ENCODE data around the gene TBC1D14.

DNA sequence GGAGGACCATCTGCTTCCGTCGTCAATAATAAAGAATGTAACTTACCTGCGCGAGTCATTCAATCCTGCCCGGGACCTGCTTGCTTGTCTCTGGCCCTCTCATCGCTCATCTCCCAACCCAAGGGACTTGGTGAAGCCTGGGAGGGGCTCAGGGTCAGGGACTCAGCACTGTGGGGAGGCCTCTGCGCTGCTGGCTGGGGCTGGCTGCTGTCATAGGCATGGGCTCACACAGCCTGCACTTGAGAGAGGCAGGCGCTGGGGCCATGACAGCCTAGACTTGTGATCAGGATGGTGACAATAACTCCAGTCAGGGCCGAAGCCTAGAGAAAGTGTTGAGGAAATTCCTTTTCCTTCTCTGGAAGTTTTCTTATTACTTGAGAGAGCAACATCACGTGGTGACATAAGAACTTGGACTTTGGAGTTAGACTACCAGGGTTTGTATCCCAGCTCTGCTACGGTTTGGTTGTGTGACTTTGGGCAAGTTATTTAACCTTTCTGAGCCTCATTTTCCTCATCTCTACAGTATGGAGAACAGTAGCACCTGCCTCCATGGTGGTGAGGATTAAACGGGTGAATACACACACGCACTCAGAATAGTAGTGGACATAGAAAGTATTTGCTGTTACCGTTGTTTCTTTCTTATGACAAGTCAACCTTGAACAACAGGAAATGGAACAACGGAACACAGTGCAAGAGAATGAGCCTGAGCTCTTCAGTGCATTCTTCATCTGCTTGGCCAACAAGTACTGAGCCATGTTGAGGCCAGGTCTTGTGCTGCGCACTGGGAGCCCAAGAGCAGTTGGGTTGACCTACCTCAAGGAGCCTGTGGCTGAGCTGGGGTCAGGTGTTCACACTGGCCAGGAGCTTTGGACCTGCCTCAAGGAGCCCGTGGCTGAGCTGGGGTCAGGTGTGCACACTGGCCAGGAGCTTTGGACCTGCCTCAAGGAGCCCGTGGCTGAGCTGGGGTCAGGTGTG is 60.5 kb downstream of the TBC1D14 start:
- TF ChIP-seq CTCF (IDR thresholded peaks at IDR 0.05 in 4 of 5, conservative IDR thresholded peaks at IDR 0.05 in 1 of 5), result no peak
- no peak for TF ChIP-seq POLR2A (IDR thresholded peaks at IDR 0.05)

All from gastrocnemius medialis (tissue), 4 donors.